ENCODE measurements around the gene MCAT. TPM values are rescaled to one million over a fixed set of nuclear protein-coding genes. Genes with fewer than 3 reads are reported as not detected.

Gene MCAT
- total RNA-seq: 16.9 and 29.5 TPM in 2 replicates

DNA sequence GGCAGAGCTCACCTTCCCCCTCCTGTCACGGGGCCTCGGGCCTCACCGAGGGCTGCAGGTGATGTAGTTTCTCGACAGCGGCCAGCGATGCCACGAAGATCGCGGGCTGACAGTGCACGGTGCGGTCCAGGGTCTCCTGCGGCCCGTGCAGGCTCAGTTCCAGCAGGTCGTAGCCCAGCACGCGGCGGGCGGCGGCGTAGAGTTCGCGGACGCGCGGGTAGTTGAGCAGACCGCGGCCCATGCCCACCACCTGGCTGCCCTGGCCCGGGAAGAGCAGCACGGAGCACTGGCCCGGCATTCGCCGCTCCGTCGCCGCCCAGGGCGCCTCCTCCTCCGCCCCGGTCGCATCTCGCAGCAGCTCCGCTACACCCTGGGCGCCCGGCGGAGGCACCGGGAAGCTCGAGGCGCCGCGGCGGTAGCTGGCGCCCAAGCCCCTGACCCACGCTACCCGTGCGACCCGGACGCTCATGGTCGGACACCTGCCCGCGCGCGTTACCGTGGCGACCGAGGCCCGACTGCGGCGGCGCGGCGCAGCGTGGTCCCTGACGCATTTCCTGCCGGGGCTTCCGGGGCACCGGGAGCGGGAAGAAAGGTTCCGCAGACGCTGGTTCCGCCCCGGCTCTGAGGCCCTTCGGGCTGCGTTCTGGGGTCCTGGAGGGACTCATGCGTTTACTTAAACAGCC lies at the start of gene MCAT:
Gene MCAT (minus strand): TSS at position 519 of the 683 bp plus-strand sequence. CDS start 50 bp downstream, at position 469.

DNA sequence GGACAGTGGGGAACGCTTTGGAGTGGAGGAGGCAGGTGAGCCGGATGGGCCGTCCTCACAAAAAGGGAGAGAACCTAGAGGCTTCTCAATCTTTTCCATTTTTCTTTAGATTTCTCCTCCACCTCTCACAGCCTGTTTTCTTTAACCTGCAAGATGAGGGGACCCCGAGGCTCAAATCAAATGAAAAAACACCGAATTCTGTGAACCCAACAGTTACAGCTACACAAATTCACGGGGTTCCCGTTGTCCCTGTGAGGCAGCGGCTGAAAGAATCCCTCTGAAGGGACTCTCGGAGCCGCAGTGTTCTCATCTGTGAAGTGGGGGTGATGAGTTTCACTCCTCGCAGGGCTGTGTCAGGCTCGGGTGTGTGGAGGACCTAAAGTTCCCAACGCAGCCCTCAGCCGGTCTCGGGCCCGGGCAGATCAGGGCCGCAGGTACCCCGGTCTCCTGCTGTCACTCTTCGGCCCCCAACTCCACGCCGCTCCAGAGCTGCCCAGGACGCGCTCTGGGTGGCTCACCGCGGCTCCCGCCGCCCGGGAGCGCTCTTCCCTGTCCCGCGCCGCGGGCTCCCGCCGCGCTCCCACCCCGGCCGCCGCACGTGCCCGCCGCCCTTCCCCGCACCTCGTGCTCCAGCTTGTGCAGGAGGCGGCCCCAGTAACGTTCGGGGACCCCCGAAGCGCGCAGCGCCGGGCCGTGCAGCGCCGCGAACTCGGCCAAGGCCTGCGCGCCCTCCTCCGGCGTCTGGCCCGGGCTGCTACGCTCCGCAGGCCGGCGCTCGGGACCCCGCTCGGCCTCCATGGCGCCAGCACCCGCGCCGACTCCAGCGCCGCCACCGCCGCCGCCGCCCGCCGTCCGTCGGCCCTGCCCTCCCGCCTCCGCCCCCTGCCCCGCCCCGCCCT lies 43.3 kb upstream of the MCAT start, which contains the start of gene TTLL12:
Gene TTLL12 (minus strand): TSS at position 863 of the 899 bp plus-strand sequence. CDS start 65 bp downstream, at position 798.

DNA sequence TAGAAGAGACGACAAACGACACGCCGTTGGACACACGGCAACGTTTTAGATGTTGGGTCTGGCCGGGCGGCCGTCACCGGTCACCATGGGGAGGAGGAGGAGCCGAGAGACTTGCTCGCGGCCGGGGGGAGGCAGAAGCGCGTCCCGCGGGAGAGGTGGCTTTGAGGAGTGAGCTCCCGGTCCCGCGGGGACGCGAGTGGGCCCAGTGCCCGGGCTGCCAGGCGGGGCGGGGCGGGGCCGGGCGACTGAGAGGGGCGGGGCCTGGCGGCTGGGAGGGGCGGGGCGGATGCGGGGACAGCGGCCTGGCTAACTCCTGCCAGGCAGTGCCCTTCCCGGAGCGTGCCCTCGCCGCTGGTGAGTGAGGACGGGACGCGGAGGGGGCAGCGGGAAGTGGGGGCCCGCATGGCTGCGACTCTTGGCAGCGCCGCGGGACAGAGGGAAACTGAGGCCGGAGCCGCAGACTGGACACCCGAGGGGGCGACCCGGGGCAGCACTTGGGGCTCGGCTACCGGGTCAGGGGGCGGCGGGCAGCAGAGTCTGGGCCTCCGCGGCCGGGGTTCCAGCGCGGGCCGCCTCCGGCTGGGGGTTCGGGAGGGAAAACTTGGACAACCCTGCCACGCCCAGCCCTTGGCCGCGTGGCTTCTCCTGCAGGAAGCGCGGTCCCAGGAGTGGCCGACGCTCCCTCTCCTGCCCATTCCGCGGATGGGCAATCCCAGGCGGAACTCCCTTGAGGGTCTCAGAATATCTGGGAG lies 8.2 kb upstream of the MCAT start, which contains the start of gene TSPO:
Gene TSPO (plus strand): TSS at position 309 of the 752 bp plus-strand sequence. CDS start 7,680 bp downstream, outside the sequence.

DNA sequence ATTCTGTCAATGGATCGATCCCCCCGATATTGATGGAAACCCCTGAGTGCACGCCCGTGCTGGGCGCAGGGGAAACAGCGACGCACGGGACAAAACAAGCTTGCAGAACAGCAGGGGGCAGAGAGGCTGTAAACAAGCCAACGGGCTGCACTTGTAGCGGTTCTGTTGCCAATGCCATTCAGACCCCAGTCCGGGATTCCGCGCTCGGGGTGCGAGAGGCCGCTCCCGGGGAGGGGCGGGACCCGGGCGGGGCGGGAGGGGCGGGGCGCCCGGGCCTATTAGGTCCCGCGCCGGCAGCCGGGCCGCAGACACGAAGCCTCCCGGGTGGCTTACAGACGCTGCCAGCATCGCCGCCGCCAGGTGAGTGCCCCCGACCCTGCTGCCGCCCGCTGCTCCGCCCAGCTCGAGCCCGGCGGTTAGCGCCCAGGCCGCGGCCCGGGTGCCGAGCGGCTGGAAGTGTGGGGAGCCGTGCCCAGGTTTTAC lies 32.7 kb downstream of the MCAT start, which contains the start of gene BIK:
Gene BIK (plus strand): TSS at position 307 of the 483 bp plus-strand sequence. CDS start 13,273 bp downstream, outside the sequence.

GRCh38 chr22:43088984-43089717 lies 54.0 kb downstream of the MCAT start, which contains the start of gene TTLL1:
Gene TTLL1, minus strand, starts transcription at chr22:43089391. Its CDS starts 13,805 bp downstream, at chr22:43075586.

Other genes starting within 250 kb of the MCAT start
- 29.4 and 30.1 TPM in 2 replicates for gene PACSIN2, start 128.2 kb downstream of the MCAT start, total RNA-seq
- gene TTLL1, start 54.0 kb downstream of the MCAT start, total RNA-seq: 2.4 and 5.5 TPM in 2 replicates
- 9.4 and 9.9 TPM in 2 replicates for gene BIK, start 32.6 kb downstream of the MCAT start, total RNA-seq
- 998 and 1,201 TPM in 2 replicates for gene TSPO, start 8.2 kb upstream of the MCAT start, total RNA-seq
- gene TTLL12, start 43.7 kb upstream of the MCAT start, total RNA-seq: 83.2 and 144 TPM in 2 replicates
- not detected in 2 replicates for gene SCUBE1, start 200.0 kb upstream of the MCAT start, total RNA-seq